Esophagus muscularis mucosa (tissue), 4 donors: ENCODE data around the gene SLC38A8. TPM values are rescaled to one million over a fixed set of nuclear protein-coding genes. Genes with fewer than 3 reads are reported as not detected.

Experiments
- DNase-seq: peaks from one replicate; pipeline ENCODE4 v3.0.0-alpha.2; 2017; ENCODE audit errors: extremely low spot score
- H3K27ac ChIP-seq, 4 donors: fragments of 200-600 bp; sonication (generic); replicated peaks in 1 of 4; 1 replicate in 3 of 4; 2 replicates in 1 of 4; pipeline ENCODE4 v1.5.1; 2016 to 2019; ENCODE audit warnings: mild to moderate bottlenecking in 1 of 4
- H3K27me3 ChIP-seq, 4 donors: fragments of 200-600 bp; sonication (generic); one replicate each; pipeline versions ENCODE4 v1.5.1 to v1.6.0; 2016 to 2019
- H3K36me3 ChIP-seq, 4 donors: fragments of 200-600 bp; sonication (generic); one replicate each; pipeline ENCODE4 v1.5.1; 2016 to 2019
- H3K4me1 ChIP-seq, 4 donors: fragments of 200-600 bp; sonication (generic); one replicate each; pipeline ENCODE4 v1.5.1; 2016 to 2019
- H3K4me3 ChIP-seq, 4 donors: fragments of 200-600 bp; sonication (generic); 1 replicate in 2 of 4; 2 replicates in 2 of 4; pipeline ENCODE4 v1.5.1; 2016 to 2019; ENCODE audit warnings: mild to moderate bottlenecking in 4 of 4, moderate library complexity in 1 of 4
- H3K9me3 ChIP-seq, 4 donors: fragments of 200-600 bp; sonication (generic); 1 replicate in 3 of 4; 2 replicates in 1 of 4; pipeline ENCODE4 v1.5.1; 2016 to 2019
- CTCF ChIP-seq, 3 experiments: fragments of 200-600 bp in 2 of 3; fragments of 450-650 bp in 1 of 3; sonication (generic) in 2 of 3; IDR thresholded peaks; one replicate each; pipeline ENCODE4 v1.5.1; 2017 to 2019; ENCODE audit warnings: antibody characterized with exemption in 3 of 3, mild to moderate bottlenecking in 2 of 3, moderate library complexity in 1 of 3
- EP300 ChIP-seq: sonication (generic); formaldehyde crosslinking; IDR thresholded peaks from one replicate; pipeline ENCODE4 v1.6.1; 2017; ENCODE audit warnings: antibody characterized with exemption
- POLR2A ChIP-seq: fragments of 450-650 bp; IDR thresholded peaks from one replicate; pipeline ENCODE4 v1.6.1; 2017; ENCODE audit warnings: antibody characterized with exemption, moderate library complexity, mild to moderate bottlenecking, low read depth
- POLR2AphosphoS5 ChIP-seq, 2 donors: sonication (generic); formaldehyde crosslinking; IDR thresholded peaks; one replicate each; pipeline ENCODE4 v1.6.1; 2017; ENCODE audit warnings: antibody characterized with exemption in 2 of 2
- WGBS: methylation state at CpG from one replicate; pipeline ENCODE4 v1.1.5; 2018; 5-methylcytosine and 5-hydroxymethylcytosine counted together
- intact Hi-C: fragments of 100-400 bp; cut with DNase I; formaldehyde crosslinking; loops from one replicate; pipeline ENCODE4 v1.15.1; 2023
- total RNA-seq, 4 donors: library from RNA; depleted of rRNA; stranded (reverse); fragments of >200 nt; gene quantifications; one replicate each; pipeline versions ENCODE4 v1.1.0 to v1.2.1, GENCODE V29; 2016

SLC38A8 gene
- total RNA-seq, 4 donors from 2014 or later = not detected

DNA sequence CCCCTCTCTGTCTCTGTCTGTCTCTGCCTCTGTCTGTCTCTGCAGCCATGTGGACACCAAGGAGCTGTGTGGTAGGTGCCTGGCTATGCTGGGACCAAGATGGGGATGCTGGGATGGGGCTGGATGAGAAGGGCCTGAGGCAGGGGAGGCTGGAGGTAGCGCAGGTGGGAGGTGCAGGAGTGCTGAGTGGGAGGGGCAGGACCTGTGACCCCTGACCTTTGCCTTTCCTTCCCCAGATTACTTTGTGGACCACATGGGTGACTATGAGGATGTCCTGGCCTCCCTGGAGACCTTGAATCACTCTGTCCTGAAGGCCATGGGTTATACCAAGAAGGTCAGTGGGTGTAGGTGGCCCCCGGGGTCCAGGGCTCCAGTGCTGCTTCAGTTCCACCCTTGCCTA lies 61.8 kb downstream of the SLC38A8 start:
- no peaks in the 10 kb centered on the region for H3K36me3 ChIP-seq
- 100% methylated on average over 1 of the region's 2 CpGs for WGBS
- H3K4me3 ChIP-seq = no peak overlapping the region
- no peak overlapping the region for H3K27ac ChIP-seq
- peaks cover 0 to 11% (median 3%) of the 10 kb centered on the region in 4 donors for H3K9me3 ChIP-seq
- H3K27me3 ChIP-seq = no peaks in the 10 kb centered on the region
- no peaks in the 10 kb centered on the region for H3K4me1 ChIP-seq
- no peak for TF ChIP-seq EP300
- TF ChIP-seq POLR2A = no peak
- no peak for TF ChIP-seq POLR2AphosphoS5 (IDR thresholded peaks at IDR 0.05)
- TF ChIP-seq CTCF (IDR thresholded peaks at IDR 0.05) = no peak
- intact Hi-C loops = no loop called here
- DNase-seq = no peak

GRCh38 chr16:83979441-83979840 lies 63.2 kb downstream of the SLC38A8 start:
- peaks cover 0 to 11% (median 3%) of the 10 kb centered on the region in 4 donors for H3K9me3 ChIP-seq
- H3K4me1 ChIP-seq = no peaks in the 10 kb centered on the region
- 93% methylated on average over 7 of the region's 7 CpGs for WGBS
- H3K36me3 ChIP-seq = no peaks in the 10 kb centered on the region
- intact Hi-C loops = no loop called here
- TF ChIP-seq POLR2AphosphoS5 (IDR thresholded peaks at IDR 0.05) (no peak), POLR2A (no peak), EP300 (no peak), CTCF (IDR thresholded peaks at IDR 0.05) (no peak)
- H3K27me3 ChIP-seq = no peaks in the 10 kb centered on the region
- H3K4me3 ChIP-seq = no peak overlapping the region
- DNase-seq = no peak
- no peak overlapping the region for H3K27ac ChIP-seq

GRCh38 chr16:83978401-83978904 lies 64.1 kb downstream of the SLC38A8 start:
- H3K36me3 ChIP-seq = no peaks in the 10 kb centered on the region
- DNase-seq = no peak
- H3K27ac ChIP-seq = no peak overlapping the region
- 92% methylated on average over 5 of the region's 5 CpGs for WGBS
- H3K27me3 ChIP-seq = no peaks in the 10 kb centered on the region
- intact Hi-C loops = no loop called here
- H3K9me3 ChIP-seq = peaks cover 0 to 11% (median 3%) of the 10 kb centered on the region in 4 donors
- H3K4me3 ChIP-seq = no peak overlapping the region
- no peak for TF ChIP-seq EP300
- no peak for TF ChIP-seq POLR2A
- no peak for TF ChIP-seq CTCF (IDR thresholded peaks at IDR 0.05)
- TF ChIP-seq POLR2AphosphoS5 (IDR thresholded peaks at IDR 0.05) = no peak
- H3K4me1 ChIP-seq = no peaks in the 10 kb centered on the region

DNA sequence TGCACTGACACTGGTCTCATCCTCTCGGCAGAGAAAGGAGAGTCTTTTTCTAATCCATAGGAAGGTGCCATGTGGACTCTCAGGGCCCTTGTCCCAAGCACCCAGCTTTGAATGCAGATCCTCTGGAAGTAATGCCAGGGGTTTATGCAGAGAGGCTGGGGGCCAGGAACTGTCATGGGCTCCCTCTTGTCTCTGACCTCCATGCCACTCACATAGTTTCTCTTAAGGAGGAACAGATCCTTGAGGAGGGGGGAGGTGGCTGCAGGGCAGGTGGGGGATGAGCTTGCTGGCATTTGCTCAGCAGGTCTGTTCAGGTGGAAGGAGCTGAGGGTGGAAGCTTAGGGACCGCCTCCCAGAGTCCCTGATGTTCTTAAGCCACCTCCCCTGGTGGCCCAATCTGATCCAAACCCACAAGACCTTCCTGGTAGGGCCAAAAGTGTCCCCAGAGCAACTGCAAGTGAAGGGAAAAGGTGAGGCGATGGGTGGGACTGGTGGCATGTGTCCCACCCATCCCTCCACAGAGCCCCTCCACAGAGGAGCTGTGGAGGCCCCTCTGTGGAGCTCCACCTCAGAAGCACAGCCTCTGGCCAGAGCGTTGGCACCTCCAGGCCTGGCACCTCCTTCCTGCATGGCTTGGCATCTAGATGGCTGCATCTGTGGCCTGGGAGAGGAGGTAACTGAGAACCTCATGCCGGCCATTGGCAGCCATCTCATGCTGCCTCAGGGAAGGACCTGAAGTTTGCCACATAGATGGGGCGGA lies 65.4 kb downstream of the SLC38A8 start:
- no peak for TF ChIP-seq POLR2A
- no peak for TF ChIP-seq CTCF (IDR thresholded peaks at IDR 0.05)
- TF ChIP-seq POLR2AphosphoS5 (IDR thresholded peaks at IDR 0.05) = no peak
- TF ChIP-seq EP300 = no peak
- intact Hi-C loops = no loop called here
- whole genome bisulfite sequencing = 94% methylated on average over 6 of the region's 6 CpGs
- Histone ChIP-seq H3K36me3 (no peaks in the 10 kb centered on the region), H3K4me1 (no peaks in the 10 kb centered on the region), H3K9me3 (peaks cover 0 to 11% (median 3%) of the 10 kb centered on the region in 4 donors), H3K27ac (no peak overlapping the region), H3K4me3 (no peak overlapping the region), H3K27me3 (no peaks in the 10 kb centered on the region)
- DNase-seq = no peak
